ENCODE results near the gene SRM. TPM values are rescaled to one million over a fixed set of nuclear protein-coding genes. Genes with fewer than 3 reads are reported as not detected.

SRM gene
- total and polyA plus RNA-seq, 2 of the 13 experiments (the other 11 are each of a cell fraction or from before 2014, with no cell fraction given): 27.9 to 31.8 TPM

DNA sequence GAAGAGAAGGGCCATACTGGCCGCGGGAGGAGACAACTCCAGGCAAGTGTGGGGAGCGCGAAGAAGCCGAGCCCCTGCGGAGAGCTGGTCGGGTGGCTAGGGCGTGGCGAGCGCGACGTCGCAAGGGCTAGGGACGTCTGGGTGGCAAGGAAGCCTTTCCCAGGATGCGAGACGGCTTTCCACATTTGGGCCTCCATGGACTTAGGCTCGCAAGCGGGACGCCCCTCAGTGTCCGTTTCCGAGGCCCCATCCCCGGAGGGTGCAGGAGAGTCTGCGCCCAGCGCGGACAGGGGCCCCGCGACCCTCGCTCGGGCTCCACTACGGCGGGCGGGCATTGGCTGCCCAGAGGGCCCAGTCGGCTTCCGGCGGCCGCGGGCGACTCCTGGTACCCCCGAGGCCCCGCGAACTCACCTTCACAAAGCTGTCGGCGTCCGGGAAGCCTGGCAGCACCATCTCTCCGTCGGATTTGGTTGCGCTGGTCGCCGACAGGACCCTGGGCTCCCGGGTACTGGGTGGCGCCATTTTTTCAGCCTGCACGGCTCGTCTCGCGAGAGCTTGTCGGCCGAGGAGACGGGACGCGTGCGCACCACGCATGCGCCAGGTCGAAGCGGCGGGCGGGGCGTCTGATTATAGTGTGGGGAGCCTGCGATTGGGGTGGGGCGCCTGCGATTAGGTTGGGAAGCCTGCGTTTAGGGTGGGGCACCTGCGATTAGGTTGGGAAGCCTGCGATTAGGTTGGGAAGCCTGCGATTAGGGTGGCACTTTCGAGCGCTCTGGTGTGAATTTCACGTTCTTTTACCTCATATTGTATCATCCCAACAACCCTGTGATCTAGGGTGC, 39.7 kb upstream of the SRM start, which contains the start of gene EXOSC10 (continued):
- peak; percentile 97 for TF ChIP-seq TAF1 (CRISPR knock-in tag; IDR thresholded peaks at IDR 0.05)
- TF ChIP-seq SETDB1 (CRISPR knock-in tag; IDR thresholded peaks at IDR 0.05; ENCODE audit: borderline replicate concordance): no peak
- TF ChIP-seq, protein P1, sequence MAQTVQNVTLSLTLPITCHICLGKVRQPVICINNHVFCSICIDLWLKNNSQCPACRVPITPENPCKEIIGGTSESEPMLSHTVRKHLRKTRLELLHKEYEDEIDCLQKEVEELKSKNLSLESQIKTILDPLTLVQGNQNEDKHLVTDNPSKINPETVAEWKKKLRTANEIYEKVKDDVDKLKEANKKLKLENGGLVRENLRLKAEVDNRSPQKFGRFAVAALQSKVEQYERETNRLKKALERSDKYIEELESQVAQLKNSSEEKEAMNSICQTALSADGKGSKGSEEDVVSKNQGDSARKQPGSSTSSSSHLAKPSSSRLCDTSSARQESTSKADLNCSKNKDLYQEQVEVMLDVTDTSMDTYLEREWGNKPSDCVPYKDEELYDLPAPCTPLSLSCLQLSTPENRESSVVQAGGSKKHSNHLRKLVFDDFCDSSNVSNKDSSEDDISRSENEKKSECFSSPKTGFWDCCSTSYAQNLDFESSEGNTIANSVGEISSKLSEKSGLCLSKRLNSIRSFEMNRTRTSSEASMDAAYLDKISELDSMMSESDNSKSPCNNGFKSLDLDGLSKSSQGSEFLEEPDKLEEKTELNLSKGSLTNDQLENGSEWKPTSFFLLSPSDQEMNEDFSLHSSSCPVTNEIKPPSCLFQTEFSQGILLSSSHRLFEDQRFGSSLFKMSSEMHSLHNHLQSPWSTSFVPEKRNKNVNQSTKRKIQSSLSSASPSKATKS (CRISPR knock-in tag; IDR thresholded peaks at IDR 0.05): no peak
- TF ChIP-seq, protein P2, sequence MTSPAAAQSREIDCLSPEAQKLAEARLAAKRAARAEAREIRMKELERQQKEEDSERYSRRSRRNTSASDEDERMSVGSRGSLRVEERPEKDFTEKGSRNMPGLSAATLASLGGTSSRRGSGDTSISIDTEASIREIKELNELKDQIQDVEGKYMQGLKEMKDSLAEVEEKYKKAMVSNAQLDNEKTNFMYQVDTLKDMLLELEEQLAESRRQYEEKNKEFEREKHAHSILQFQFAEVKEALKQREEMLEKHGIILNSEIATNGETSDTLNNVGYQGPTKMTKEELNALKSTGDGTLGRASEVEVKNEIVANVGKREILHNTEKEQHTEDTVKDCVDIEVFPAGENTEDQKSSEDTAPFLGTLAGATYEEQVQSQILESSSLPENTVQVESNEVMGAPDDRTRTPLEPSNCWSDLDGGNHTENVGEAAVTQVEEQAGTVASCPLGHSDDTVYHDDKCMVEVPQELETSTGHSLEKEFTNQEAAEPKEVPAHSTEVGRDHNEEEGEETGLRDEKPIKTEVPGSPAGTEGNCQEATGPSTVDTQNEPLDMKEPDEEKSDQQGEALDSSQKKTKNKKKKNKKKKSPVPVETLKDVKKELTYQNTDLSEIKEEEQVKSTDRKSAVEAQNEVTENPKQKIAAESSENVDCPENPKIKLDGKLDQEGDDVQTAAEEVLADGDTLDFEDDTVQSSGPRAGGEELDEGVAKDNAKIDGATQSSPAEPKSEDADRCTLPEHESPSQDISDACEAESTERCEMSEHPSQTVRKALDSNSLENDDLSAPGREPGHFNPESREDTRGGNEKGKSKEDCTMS (CRISPR knock-in tag; conservative IDR thresholded peaks at IDR 0.05): no peak
- TF ChIP-seq SP1 (IDR thresholded peaks at IDR 0.05): no peak
- no peak for TF ChIP-seq SP1 (CRISPR knock-in tag; IDR thresholded peaks at IDR 0.05)
- no peak for TF ChIP-seq HNF4G (IDR thresholded peaks at IDR 0.05; ENCODE audit: borderline replicate concordance, low read depth, low read length)
- TF ChIP-seq HNF4G (CRISPR knock-in tag; IDR thresholded peaks at IDR 0.05; ENCODE audit: borderline replicate concordance, low read depth): no peak
- TF ChIP-seq, protein P3, sequence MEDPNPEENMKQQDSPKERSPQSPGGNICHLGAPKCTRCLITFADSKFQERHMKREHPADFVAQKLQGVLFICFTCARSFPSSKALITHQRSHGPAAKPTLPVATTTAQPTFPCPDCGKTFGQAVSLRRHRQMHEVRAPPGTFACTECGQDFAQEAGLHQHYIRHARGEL (CRISPR knock-in tag; IDR thresholded peaks at IDR 0.05): no peak
- TF ChIP-seq, protein P4, sequence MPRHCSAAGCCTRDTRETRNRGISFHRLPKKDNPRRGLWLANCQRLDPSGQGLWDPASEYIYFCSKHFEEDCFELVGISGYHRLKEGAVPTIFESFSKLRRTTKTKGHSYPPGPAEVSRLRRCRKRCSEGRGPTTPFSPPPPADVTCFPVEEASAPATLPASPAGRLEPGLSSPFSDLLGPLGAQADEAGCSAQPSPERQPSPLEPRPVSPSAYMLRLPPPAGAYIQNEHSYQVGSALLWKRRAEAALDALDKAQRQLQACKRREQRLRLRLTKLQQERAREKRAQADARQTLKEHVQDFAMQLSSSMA (CRISPR knock-in tag; IDR thresholded peaks at IDR 0.05): no peak
- TF ChIP-seq, protein P5, sequence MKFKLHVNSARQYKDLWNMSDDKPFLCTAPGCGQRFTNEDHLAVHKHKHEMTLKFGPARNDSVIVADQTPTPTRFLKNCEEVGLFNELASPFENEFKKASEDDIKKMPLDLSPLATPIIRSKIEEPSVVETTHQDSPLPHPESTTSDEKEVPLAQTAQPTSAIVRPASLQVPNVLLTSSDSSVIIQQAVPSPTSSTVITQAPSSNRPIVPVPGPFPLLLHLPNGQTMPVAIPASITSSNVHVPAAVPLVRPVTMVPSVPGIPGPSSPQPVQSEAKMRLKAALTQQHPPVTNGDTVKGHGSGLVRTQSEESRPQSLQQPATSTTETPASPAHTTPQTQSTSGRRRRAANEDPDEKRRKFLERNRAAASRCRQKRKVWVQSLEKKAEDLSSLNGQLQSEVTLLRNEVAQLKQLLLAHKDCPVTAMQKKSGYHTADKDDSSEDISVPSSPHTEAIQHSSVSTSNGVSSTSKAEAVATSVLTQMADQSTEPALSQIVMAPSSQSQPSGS (CRISPR knock-in tag; IDR thresholded peaks at IDR 0.05): 0 out of 2 replicates have a peak, but pooled peaks have one; percentile 22
- peak; percentile 65 to 83 for TF ChIP-seq POLR2A (IDR thresholded peaks at IDR 0.05; ENCODE audit: insufficient read depth in 1 of 2, low read depth in 2 of 2, low read length in 2 of 2)
- TF ChIP-seq ZNF143 (CRISPR knock-in tag; IDR thresholded peaks at IDR 0.05): no peak
- 0 out of 2 replicates have a peak, but pooled peaks have one; percentile 77 for TF ChIP-seq ZNF782 (CRISPR knock-in tag; IDR thresholded peaks at IDR 0.05; ENCODE audit: borderline replicate concordance)
- peak; percentile 85; the same call in 1 of the 2 replicates for TF ChIP-seq SALL2 (CRISPR knock-in tag; IDR thresholded peaks at IDR 0.05)
- TF ChIP-seq, protein P6, sequence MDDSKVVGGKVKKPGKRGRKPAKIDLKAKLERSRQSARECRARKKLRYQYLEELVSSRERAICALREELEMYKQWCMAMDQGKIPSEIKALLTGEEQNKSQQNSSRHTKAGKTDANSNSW (CRISPR knock-in tag; IDR thresholded peaks at IDR 0.05; ENCODE audit: borderline replicate concordance): no peak; the same call in 1 of the 2 replicates
- peak; percentile 87 for TF ChIP-seq HDAC1 (CRISPR knock-in tag; IDR thresholded peaks at IDR 0.05)
